ENCODE measurements around the gene GNAT2. TPM values are rescaled to one million over a fixed set of nuclear protein-coding genes. Genes with fewer than 3 reads are reported as not detected.

The GNAT2 gene
- total RNA-seq, 1 donor from 2014 or later: not detected

DNA sequence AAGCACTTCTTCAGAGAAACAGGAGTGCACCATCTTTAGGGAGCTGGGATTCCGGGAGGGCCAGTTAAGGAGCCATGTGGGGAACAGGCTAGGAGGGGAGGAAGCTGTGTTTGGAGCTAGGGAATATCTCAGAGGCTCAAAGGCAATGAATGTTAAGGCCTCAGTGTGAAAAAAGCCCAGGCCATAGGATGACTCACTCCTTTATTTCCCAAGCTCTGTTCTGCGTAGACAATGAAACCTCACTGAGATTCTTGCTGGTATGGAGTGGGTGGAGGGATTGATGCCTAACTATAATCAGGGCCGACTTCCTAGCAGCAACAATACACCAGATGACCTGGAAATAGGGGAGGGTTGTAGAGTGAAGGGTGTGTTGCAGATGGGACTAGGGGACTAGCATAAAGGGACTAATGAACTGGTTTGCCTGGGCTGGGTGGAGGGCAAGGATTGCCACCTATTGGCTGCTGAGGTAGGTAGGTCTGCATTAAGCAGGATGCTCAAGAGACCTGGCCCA, 2.1 kb downstream of the GNAT2 start:
- Mint-ChIP-seq H3K27ac (ENCODE audit: unreplicated experiment) (no peak overlapping the region), H3K36me3 (ENCODE audit: unreplicated experiment) (no peaks in the 10 kb centered on the region), H3K9me3 (ENCODE audit: unreplicated experiment) (peaks cover 3% of the 10 kb centered on the region), H3K4me3 (ENCODE audit: unreplicated experiment) (no peak overlapping the region), H3K4me1 (ENCODE audit: low read depth, unreplicated experiment) (peaks cover 8% of the 10 kb centered on the region), H3K27me3 (ENCODE audit: unreplicated experiment) (peaks cover 7% of the 10 kb centered on the region)
- DNase-seq: no peak
- TF ChIP-seq, protein P1, sequence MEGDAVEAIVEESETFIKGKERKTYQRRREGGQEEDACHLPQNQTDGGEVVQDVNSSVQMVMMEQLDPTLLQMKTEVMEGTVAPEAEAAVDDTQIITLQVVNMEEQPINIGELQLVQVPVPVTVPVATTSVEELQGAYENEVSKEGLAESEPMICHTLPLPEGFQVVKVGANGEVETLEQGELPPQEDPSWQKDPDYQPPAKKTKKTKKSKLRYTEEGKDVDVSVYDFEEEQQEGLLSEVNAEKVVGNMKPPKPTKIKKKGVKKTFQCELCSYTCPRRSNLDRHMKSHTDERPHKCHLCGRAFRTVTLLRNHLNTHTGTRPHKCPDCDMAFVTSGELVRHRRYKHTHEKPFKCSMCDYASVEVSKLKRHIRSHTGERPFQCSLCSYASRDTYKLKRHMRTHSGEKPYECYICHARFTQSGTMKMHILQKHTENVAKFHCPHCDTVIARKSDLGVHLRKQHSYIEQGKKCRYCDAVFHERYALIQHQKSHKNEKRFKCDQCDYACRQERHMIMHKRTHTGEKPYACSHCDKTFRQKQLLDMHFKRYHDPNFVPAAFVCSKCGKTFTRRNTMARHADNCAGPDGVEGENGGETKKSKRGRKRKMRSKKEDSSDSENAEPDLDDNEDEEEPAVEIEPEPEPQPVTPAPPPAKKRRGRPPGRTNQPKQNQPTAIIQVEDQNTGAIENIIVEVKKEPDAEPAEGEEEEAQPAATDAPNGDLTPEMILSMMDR (IDR thresholded peaks at IDR 0.05; ENCODE audit: partially characterized antibody, unreplicated experiment): no peak

DNA sequence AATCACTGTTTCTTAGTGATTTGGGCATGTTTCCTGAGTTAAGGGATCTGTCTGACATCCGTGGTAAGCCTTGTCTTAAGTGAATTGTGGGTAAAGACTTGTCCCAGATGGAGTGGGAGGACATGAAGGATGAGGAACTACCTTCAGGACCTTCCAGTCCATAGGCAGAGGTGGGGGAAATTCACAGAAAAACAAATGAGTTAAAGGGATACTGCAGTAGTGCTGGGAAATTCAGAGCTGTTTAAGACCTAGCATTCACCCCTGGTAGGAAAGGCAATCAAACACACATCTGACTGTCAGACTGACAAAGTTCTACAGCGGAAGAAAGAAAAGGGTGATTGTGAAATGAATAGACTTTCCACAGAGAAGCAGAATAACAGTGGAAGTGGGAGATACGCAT, 3.0 kb downstream of the GNAT2 start:
- H3K4me1 Mint-ChIP-seq (ENCODE audit: low read depth, unreplicated experiment): peaks cover under 1% of the 10 kb centered on the region
- H3K9me3 Mint-ChIP-seq (ENCODE audit: unreplicated experiment): peaks cover 1% of the 10 kb centered on the region
- H3K36me3 Mint-ChIP-seq (ENCODE audit: unreplicated experiment): no peaks in the 10 kb centered on the region
- H3K27ac Mint-ChIP-seq (ENCODE audit: unreplicated experiment): no peak overlapping the region
- DNase-seq: no peak
- peaks cover 7% of the 10 kb centered on the region for H3K27me3 Mint-ChIP-seq (ENCODE audit: unreplicated experiment)
- no peak overlapping the region for H3K4me3 Mint-ChIP-seq (ENCODE audit: unreplicated experiment)
- TF ChIP-seq, protein P1 (IDR thresholded peaks at IDR 0.05; ENCODE audit: partially characterized antibody, unreplicated experiment): no peak

DNA sequence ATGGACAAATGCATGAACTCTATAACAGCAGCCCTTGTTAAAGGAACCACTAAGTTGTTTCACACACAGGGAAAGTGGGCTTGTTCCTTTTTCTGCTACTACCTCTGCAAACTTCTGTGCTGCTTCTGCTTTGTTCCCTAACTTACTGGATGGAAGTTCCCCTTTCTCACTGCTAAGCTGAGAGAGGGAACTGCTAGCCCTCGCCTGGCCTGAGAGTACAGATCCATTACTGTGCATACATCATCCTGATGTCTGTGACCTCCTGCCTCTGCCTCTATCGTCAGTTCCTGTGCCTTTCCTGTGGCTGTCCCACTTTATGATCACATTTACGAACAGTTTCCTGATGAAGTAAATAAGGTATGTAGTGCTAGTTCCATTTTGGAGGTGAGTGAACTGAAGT, 3.5 kb downstream of the GNAT2 start:
- no peak for DNase-seq
- Mint-ChIP-seq H3K4me1 (ENCODE audit: low read depth, unreplicated experiment) (no peaks in the 10 kb centered on the region), H3K9me3 (ENCODE audit: unreplicated experiment) (peaks cover 1% of the 10 kb centered on the region), H3K27ac (ENCODE audit: unreplicated experiment) (no peak overlapping the region), H3K27me3 (ENCODE audit: unreplicated experiment) (peaks cover 7% of the 10 kb centered on the region), H3K36me3 (ENCODE audit: unreplicated experiment) (no peaks in the 10 kb centered on the region), H3K4me3 (ENCODE audit: unreplicated experiment) (no peak overlapping the region)
- TF ChIP-seq, protein P1 (IDR thresholded peaks at IDR 0.05; ENCODE audit: partially characterized antibody, unreplicated experiment): no peak

DNA sequence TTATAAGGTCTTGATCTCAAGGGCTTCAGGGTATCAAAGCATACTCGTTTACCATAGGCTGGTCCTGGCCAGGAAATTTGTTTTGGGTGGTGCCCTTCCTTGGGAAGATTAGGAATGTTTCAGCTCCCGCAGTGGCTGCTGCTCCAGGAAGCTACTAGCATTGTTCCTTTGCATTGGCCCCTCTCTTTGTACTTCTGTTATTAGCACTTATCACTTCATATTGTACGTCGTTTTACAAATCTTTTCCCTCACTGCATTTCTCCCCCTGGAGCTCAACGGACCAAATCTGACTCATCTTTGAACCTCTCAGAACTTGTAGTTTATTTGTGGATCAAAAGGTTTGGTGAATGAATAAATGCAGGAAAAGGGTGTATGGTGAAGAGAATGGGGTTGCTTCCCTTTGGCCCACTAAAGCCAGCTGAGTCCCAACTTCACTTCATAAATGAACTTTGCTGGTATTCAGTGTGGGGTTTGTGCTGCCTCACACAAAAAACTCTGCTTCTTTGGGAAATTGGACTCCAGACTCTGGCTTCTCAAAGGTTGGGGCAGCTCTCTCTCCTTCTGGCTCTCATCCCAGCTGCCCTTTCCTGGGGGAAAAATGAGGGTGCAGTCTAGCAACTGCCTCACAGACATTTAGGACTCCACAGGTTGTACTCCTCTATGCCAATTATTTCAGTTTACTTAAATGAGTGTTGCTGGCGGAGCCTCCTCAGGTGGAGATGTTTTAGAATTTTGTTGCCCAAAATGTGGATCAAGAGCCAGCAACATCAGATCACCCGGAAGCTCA, 5.9 kb downstream of the GNAT2 start:
- Mint-ChIP-seq H3K27me3 (ENCODE audit: unreplicated experiment) (peaks cover 3% of the 10 kb centered on the region), H3K4me1 (ENCODE audit: low read depth, unreplicated experiment) (no peaks in the 10 kb centered on the region), H3K36me3 (ENCODE audit: unreplicated experiment) (no peaks in the 10 kb centered on the region), H3K4me3 (ENCODE audit: unreplicated experiment) (no peak overlapping the region), H3K9me3 (ENCODE audit: unreplicated experiment) (peaks cover under 1% of the 10 kb centered on the region), H3K27ac (ENCODE audit: unreplicated experiment) (no peak overlapping the region)
- TF ChIP-seq, protein P1 (IDR thresholded peaks at IDR 0.05; ENCODE audit: partially characterized antibody, unreplicated experiment): no peak
- no peak for DNase-seq

DNA sequence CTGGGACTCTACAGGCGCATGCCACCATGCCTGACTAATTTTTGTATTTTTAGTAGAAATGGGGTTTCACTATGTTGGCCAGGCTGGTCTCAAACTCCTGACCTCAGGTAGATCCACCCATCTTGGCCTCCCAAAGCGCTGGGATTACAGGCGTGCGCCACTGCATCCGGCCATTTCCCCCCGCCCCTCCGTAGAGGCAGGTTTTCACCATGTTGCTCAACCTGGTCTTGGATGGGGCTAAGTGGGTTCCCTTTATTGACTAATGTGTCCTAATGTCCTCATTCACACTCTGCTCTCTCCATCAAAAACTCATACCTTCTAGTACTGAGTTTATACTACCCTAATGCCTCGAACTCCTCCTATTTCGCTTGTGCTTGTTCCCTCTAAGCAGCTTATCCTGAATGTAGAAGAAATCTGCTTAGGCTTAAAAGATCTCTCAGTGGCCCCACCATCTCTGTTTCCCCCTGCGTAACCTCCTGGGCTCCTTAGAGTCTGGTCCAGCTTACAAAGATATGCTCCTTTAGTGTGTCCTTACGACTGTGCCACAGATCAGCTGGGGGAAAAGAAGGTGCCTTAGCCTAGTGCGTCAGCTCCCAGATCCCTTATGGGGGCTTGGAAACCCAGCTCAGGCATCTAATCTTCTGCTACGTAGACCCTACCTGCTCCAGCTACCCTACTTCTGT, 8.0 kb downstream of the GNAT2 start:
- H3K4me3 Mint-ChIP-seq (ENCODE audit: unreplicated experiment): no peak overlapping the region
- no peaks in the 10 kb centered on the region for H3K9me3 Mint-ChIP-seq (ENCODE audit: unreplicated experiment)
- no peaks in the 10 kb centered on the region for H3K36me3 Mint-ChIP-seq (ENCODE audit: unreplicated experiment)
- no peak overlapping the region for H3K27ac Mint-ChIP-seq (ENCODE audit: unreplicated experiment)
- TF ChIP-seq, protein P1 (IDR thresholded peaks at IDR 0.05; ENCODE audit: partially characterized antibody, unreplicated experiment): no peak
- no peak for DNase-seq
- no peaks in the 10 kb centered on the region for H3K27me3 Mint-ChIP-seq (ENCODE audit: unreplicated experiment)
- H3K4me1 Mint-ChIP-seq (ENCODE audit: low read depth, unreplicated experiment): no peaks in the 10 kb centered on the region

Data from glutamatergic neuron (in vitro differentiated cells).